Panc1 (cell line): ENCODE measurements around the gene KPNB1. TPM values are rescaled to one million over a fixed set of nuclear protein-coding genes. Genes with fewer than 3 reads are reported as not detected.

ENCODE experiments used
- ATAC-seq: fragments of 200-7000 bp; cut with Tn5 transposase; 2 replicates; pipeline ENCODE4 v1.9.1; 2020; ENCODE audit warnings: mild to moderate bottlenecking, moderate library complexity
- BruUV-seq: library from RNA; stranded (reverse); fragments of 400-500 nt; replicated peaks from 2 replicates; lab custom pipeline; 2021; lab: Mats Ljungman, UMichigan
- CTCF ChIA-PET: fragments of 300-600 bp; sonication (Branson Sonifier 250); formaldehyde crosslinking; loops from one replicate; lab custom pipeline; 2022; ENCODE audit warnings: antibody characterized with exemption; lab: Charles Lee
- POLR2A ChIA-PET: fragments of 300-600 bp; sonication (Branson Sonifier 250); formaldehyde crosslinking; loops from one replicate; lab custom pipeline; 2022; ENCODE audit warnings: antibody characterized with exemption; lab: Charles Lee
- DNase-seq: peaks from one replicate; pipeline ENCODE4 v3.0.0-alpha.2; 2010; ENCODE audit warnings: low read depth, low spot score
- H3K27ac ChIP-seq: 2 replicates; pipeline ENCODE4 v1.5.1; 2011; ENCODE audit warnings: mild to moderate bottlenecking, low read length, inconsistent platforms
- H3K27me3 ChIP-seq: fragments of 200-500 bp; sonication (Bioruptor generic); 2 replicates; pipeline ENCODE4 v1.6.0; 2014; ENCODE audit warnings: low read length, inconsistent platforms; ENCODE audit not compliant: control insufficient read depth, insufficient read depth
- H3K36me3 ChIP-seq: fragments of 200-500 bp; sonication (Bioruptor generic); 2 replicates; pipeline ENCODE4 v1.5.1; 2014; ENCODE audit warnings: inconsistent platforms, mild to moderate bottlenecking, low read length, moderate library complexity; ENCODE audit not compliant: control insufficient read depth, insufficient read depth
- H3K4me1 ChIP-seq: 2 replicates; pipeline ENCODE4 v1.5.1; 2011; ENCODE audit warnings: inconsistent platforms, mild to moderate bottlenecking, low read length, moderate library complexity; ENCODE audit not compliant: control insufficient read depth, insufficient read depth
- H3K4me3 ChIP-seq, 2 experiments: 2 replicates each; pipeline ENCODE4 v1.5.1; 2011 to 2012; ENCODE audit warnings: low read depth in 2 of 2, low read length in 2 of 2, mild to moderate bottlenecking in 2 of 2, inconsistent platforms in 1 of 2, moderate library complexity in 1 of 2
- H3K9me3 ChIP-seq: fragments of 200-500 bp; sonication (Bioruptor generic); 2 replicates; pipeline ENCODE4 v1.5.1; 2014; ENCODE audit warnings: low read depth, mild to moderate bottlenecking, inconsistent platforms, low read length, moderate library complexity; ENCODE audit not compliant: control insufficient read depth, insufficient read depth
- POLR2AphosphoS5 ChIP-seq: IDR thresholded peaks from 2 replicates; pipeline ENCODE4 v1.6.1; 2012; ENCODE audit warnings: mild to moderate bottlenecking, low read depth, low read length, moderate library complexity
- SIN3A ChIP-seq: IDR thresholded peaks from 2 replicates; pipeline ENCODE4 v1.6.1; 2012; ENCODE audit warnings: low read depth, mild to moderate bottlenecking, low read length, moderate library complexity, borderline replicate concordance; ENCODE audit not compliant: insufficient read depth
- TCF7L2 ChIP-seq: IDR thresholded peaks from 2 replicates; pipeline ENCODE4 v1.6.1; 2011; ENCODE audit warnings: mild to moderate bottlenecking, low read depth, low read length, inconsistent platforms
- in situ Hi-C: cut with HindIII; loops from 2 replicates; pipeline ENCODE4 v1.10.0; 2016; ENCODE audit warnings: low sequenced_read_pairs, low pct_unique_long_range_greater_than_20kb
- intact Hi-C: fragments of 100-400 bp; cut with micrococcal nuclease; formaldehyde crosslinking; loops from one replicate; pipeline ENCODE4 v1.10.0; 2022; ENCODE audit not compliant: unreplicated experiment
- total RNA-seq: library from RNA; stranded (reverse); gene quantifications from one replicate; pipeline ENCODE4 v1.2.1, GENCODE V29; 2021; ENCODE audit not compliant: unreplicated experiment
- TF ChIP-seq, protein P1 (sequence below), 2 experiments: IDR thresholded peaks; 2 replicates each; pipeline ENCODE4 v1.6.1; 2011 to 2012; ENCODE audit warnings: low read depth in 2 of 2, control low read depth in 1 of 2, low read length in 1 of 2, mild to moderate bottlenecking in 1 of 2, moderate library complexity in 1 of 2; ENCODE audit not compliant: insufficient read depth in 1 of 2
- TF ChIP-seq, protein P2 (sequence below): fragments of 450-650 bp; IDR thresholded peaks from 2 replicates; pipeline ENCODE4 v1.5.1; 2017; ENCODE audit warnings: mild to moderate bottlenecking

Gene KPNB1
- total RNA-seq, 1 experiment from 2014 or later, result 666 TPM

DNA sequence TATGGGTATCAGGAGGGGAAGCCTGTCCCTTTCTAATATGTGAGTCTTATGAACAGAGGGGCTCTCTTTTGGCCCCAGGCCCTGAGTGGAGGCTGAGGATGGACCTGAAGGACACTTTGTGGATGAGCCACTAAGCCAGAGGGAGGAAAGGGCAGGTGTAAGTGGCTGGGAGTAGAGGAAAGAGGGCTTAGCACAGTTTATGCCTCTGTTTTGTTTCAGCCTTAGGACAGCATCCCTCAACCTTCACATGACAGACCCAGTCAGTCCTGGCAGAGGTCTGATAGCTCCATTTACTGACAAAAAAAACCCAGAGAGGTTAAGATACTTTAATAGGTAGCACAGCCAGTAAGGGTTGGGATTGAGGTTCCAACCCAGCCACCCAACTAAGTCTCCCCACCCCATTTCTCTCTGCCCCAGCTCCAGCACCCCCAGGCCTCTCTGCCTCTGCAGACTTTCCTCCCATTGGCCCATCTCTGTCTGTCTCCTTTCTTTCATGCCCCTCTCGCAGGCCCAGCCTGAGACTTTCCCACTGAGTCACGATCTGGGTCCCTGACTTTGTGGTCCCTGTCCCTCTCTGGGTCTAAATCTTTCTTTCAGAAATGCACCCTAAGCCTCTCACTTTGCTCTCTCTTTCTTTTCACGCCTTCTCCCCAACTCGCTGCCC lies 78.6 kb downstream of the KPNB1 start:
- ATAC-seq (no peak), DNase-seq (no peak)
- POLR2A ChIA-PET, result interaction anchor here (0.5 kb wide), 1 partner anchor 30 kb away, joined by 11 read pairs; no protein-coding TSS in a partner anchor
- BruUV-seq, result no TSS peak
- in situ Hi-C loops, result no loop called here
- TF ChIP-seq, protein P1, sequence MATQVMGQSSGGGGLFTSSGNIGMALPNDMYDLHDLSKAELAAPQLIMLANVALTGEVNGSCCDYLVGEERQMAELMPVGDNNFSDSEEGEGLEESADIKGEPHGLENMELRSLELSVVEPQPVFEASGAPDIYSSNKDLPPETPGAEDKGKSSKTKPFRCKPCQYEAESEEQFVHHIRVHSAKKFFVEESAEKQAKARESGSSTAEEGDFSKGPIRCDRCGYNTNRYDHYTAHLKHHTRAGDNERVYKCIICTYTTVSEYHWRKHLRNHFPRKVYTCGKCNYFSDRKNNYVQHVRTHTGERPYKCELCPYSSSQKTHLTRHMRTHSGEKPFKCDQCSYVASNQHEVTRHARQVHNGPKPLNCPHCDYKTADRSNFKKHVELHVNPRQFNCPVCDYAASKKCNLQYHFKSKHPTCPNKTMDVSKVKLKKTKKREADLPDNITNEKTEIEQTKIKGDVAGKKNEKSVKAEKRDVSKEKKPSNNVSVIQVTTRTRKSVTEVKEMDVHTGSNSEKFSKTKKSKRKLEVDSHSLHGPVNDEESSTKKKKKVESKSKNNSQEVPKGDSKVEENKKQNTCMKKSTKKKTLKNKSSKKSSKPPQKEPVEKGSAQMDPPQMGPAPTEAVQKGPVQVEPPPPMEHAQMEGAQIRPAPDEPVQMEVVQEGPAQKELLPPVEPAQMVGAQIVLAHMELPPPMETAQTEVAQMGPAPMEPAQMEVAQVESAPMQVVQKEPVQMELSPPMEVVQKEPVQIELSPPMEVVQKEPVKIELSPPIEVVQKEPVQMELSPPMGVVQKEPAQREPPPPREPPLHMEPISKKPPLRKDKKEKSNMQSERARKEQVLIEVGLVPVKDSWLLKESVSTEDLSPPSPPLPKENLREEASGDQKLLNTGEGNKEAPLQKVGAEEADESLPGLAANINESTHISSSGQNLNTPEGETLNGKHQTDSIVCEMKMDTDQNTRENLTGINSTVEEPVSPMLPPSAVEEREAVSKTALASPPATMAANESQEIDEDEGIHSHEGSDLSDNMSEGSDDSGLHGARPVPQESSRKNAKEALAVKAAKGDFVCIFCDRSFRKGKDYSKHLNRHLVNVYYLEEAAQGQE (IDR thresholded peaks at IDR 0.05; ENCODE audit: insufficient read depth in 1 of 2, low read depth in 2 of 2, low read length in 1 of 2), result no peak
- TF ChIP-seq, protein P2, sequence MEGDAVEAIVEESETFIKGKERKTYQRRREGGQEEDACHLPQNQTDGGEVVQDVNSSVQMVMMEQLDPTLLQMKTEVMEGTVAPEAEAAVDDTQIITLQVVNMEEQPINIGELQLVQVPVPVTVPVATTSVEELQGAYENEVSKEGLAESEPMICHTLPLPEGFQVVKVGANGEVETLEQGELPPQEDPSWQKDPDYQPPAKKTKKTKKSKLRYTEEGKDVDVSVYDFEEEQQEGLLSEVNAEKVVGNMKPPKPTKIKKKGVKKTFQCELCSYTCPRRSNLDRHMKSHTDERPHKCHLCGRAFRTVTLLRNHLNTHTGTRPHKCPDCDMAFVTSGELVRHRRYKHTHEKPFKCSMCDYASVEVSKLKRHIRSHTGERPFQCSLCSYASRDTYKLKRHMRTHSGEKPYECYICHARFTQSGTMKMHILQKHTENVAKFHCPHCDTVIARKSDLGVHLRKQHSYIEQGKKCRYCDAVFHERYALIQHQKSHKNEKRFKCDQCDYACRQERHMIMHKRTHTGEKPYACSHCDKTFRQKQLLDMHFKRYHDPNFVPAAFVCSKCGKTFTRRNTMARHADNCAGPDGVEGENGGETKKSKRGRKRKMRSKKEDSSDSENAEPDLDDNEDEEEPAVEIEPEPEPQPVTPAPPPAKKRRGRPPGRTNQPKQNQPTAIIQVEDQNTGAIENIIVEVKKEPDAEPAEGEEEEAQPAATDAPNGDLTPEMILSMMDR, result no peak
- no peak for TF ChIP-seq POLR2AphosphoS5
- no peak for TF ChIP-seq SIN3A
- no peak for TF ChIP-seq TCF7L2
- intact Hi-C loops, result no loop called here
- H3K36me3 ChIP-seq, result no peaks in the 10 kb centered on the region
- no peak overlapping the region for H3K4me3 ChIP-seq
- no peaks in the 10 kb centered on the region for H3K4me1 ChIP-seq
- CTCF ChIA-PET, result interaction anchor here (1.0 kb wide), 1 partner anchor 29 kb away, joined by 3 read pairs; no protein-coding TSS in a partner anchor
- peaks cover 12% of the 10 kb centered on the region; the same call in 1 of the 2 replicates for H3K27me3 ChIP-seq
- H3K27ac ChIP-seq, result no peak overlapping the region
- H3K9me3 ChIP-seq, result no peaks in the 10 kb centered on the region

DNA sequence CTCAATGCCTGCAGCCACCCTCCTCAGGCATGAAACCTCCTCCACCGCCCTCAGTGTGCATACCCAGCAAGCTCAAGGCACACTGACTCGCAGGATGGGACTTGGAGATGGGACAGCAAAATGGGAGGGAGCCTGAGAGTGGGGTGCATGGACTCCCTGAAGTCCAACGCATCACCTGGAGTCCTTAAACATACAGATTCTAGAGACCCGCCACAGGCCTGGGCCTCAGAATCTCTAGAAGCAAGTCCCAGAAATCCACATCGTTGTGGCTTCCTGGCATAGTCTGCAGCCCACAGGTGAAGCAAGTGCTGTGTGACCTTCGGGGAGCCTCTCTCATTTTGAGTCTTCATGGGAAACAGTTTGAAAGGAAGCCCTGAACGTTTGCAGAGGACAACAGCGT lies 79.8 kb downstream of the KPNB1 start:
- H3K4me1 ChIP-seq, result no peaks in the 10 kb centered on the region
- no peak for ATAC-seq
- no peak overlapping the region for H3K4me3 ChIP-seq
- H3K27me3 ChIP-seq, result peaks cover 12% of the 10 kb centered on the region; the same call in 1 of the 2 replicates
- intact Hi-C loops (no loop called here), in situ Hi-C loops (no loop called here)
- no peaks in the 10 kb centered on the region for H3K9me3 ChIP-seq
- CTCF ChIA-PET, result no interaction called here
- TF ChIP-seq TCF7L2, result no peak
- TF ChIP-seq SIN3A, result no peak
- TF ChIP-seq, protein P2, result no peak
- TF ChIP-seq, protein P1 (IDR thresholded peaks at IDR 0.05; ENCODE audit: insufficient read depth in 1 of 2, low read depth in 2 of 2, low read length in 1 of 2), result no peak
- TF ChIP-seq POLR2AphosphoS5, result no peak
- H3K36me3 ChIP-seq, result no peaks in the 10 kb centered on the region
- no TSS peak for BruUV-seq
- no peak overlapping the region for H3K27ac ChIP-seq
- DNase-seq, result no peak
- POLR2A ChIA-PET, result no interaction called here
